OCI-LY3 (cell line): ENCODE measurements around the gene PDE8A.

Experiments
- H2AFZ ChIP-seq: fragments of 200-600, 300-600 bp; shearing (Covaris generic); 2 replicates; pipeline ENCODE4 v1.6.0; 2014; ENCODE audit warnings: antibody characterized with exemption, low read depth, low read length
- H3K27ac ChIP-seq: fragments of 200-600, 300-600 bp; sonication (generic); 2 replicates; pipeline ENCODE4 v1.5.1; 2014; ENCODE audit warnings: mild to moderate bottlenecking, low read length, moderate library complexity, mixed read lengths
- H3K27me3 ChIP-seq: fragments of 200-600, 300-600 bp; sonication (generic); 2 replicates; pipeline ENCODE4 v1.6.1; 2014; ENCODE audit warnings: low read depth, low read length, mixed read lengths
- H3K36me3 ChIP-seq: fragments of 200-600, 300-600 bp; sonication (generic); replicated peaks from 2 replicates; pipeline ENCODE3; 2014; ENCODE audit warnings: low read depth, low read length, mixed read lengths
- H3K4me1 ChIP-seq: fragments of 300-600, 200-600 bp; sonication (generic); 2 replicates; pipeline ENCODE4 v1.6.1; 2014; ENCODE audit warnings: low read length, mixed read lengths
- H3K4me2 ChIP-seq: fragments of 200-600, 300-600 bp; sonication (generic); 2 replicates; pipeline ENCODE4 v1.6.1; 2014; ENCODE audit warnings: low read length, mixed read lengths
- H3K4me3 ChIP-seq: fragments of 300-600, 200-600 bp; sonication (generic); 2 replicates; pipeline ENCODE4 v1.5.1; 2014; ENCODE audit warnings: antibody characterized with exemption, mild to moderate bottlenecking, low read length, moderate library complexity
- H3K79me2 ChIP-seq: fragments of 300-600, 200-600 bp; shearing (Covaris generic); 2 replicates; pipeline ENCODE4 v1.6.1; 2014; ENCODE audit warnings: mild to moderate bottlenecking, low read length, mixed read lengths
- H3K9ac ChIP-seq: fragments of 300-600, 200-600 bp; shearing (Covaris generic); 2 replicates; pipeline ENCODE4 v1.6.0; 2014; ENCODE audit warnings: mild to moderate bottlenecking, low read length, moderate library complexity
- H3K9me3 ChIP-seq: fragments of 200-600, 300-600 bp; shearing (Covaris generic); 2 replicates; pipeline ENCODE4 v1.6.1; 2014; ENCODE audit warnings: low read length, mixed read lengths; ENCODE audit not compliant: insufficient read depth
- H4K20me1 ChIP-seq: fragments of 200-600, 300-600 bp; sonication (generic); 2 replicates; pipeline ENCODE4 v1.6.1; 2016; ENCODE audit warnings: low read length, mixed read lengths; ENCODE audit not compliant: insufficient read depth
- CTCF ChIP-seq: fragments of 200-600, 300-600 bp; sonication (generic); IDR thresholded peaks from 2 replicates; pipeline ENCODE4 v1.5.1; 2014; ENCODE audit warnings: antibody characterized with exemption, low read length, low read depth
- EZH2phosphoT487 ChIP-seq: fragments of 200-600 bp; shearing (Covaris generic); IDR thresholded peaks from 2 replicates; pipeline ENCODE4 v1.6.1; 2018; ENCODE audit warnings: antibody characterized with exemption, mixed run types, low read depth

Gene PDE8A

GRCh38 chr15:85142312-85142711 lies 160.7 kb downstream of the PDE8A start:
- H3K9ac ChIP-seq = no peak overlapping the region
- no peaks in the 10 kb centered on the region for H3K79me2 ChIP-seq
- H3K4me2 ChIP-seq = no peak overlapping the region
- no peak for TF ChIP-seq CTCF
- no peak for TF ChIP-seq EZH2phosphoT487
- H2AFZ ChIP-seq = no peak overlapping the region
- H3K9me3 ChIP-seq = no peaks in the 10 kb centered on the region
- no peak overlapping the region for H3K27ac ChIP-seq
- H3K27me3 ChIP-seq = no peaks in the 10 kb centered on the region
- H3K36me3 ChIP-seq = peaks cover 12% of the 10 kb centered on the region
- H4K20me1 ChIP-seq = no peaks in the 10 kb centered on the region
- H3K4me3 ChIP-seq = no peak overlapping the region
- H3K4me1 ChIP-seq = no peaks in the 10 kb centered on the region

- H2AFZ ChIP-seq = no peak overlapping the region
- H3K4me3 ChIP-seq = no peak overlapping the region
- TF ChIP-seq EZH2phosphoT487 (no peak), CTCF (no peak)
- no peaks in the 10 kb centered on the region for H3K4me1 ChIP-seq
- no peaks in the 10 kb centered on the region for H3K9me3 ChIP-seq
- H3K79me2 ChIP-seq = no peaks in the 10 kb centered on the region
- no peak overlapping the region for H3K9ac ChIP-seq
- no peak overlapping the region for H3K4me2 ChIP-seq
- no peaks in the 10 kb centered on the region for H3K36me3 ChIP-seq
- peaks cover 14% of the 10 kb centered on the region; the same call in 1 of the 2 replicates for H3K27me3 ChIP-seq
- H4K20me1 ChIP-seq = no peaks in the 10 kb centered on the region
- H3K27ac ChIP-seq = no peak overlapping the region
Measured at GRCh38 chr15:85149465-85150129, 167.9 kb downstream of the PDE8A start.

GRCh38 chr15:85150130-85150480 lies 168.4 kb downstream of the PDE8A start:
- Histone ChIP-seq H3K36me3 (no peaks in the 10 kb centered on the region), H3K4me2 (no peak overlapping the region), H3K9ac (no peak overlapping the region), H3K4me1 (no peaks in the 10 kb centered on the region), H3K4me3 (no peak overlapping the region), H2AFZ (no peak overlapping the region), H3K9me3 (no peaks in the 10 kb centered on the region), H4K20me1 (no peaks in the 10 kb centered on the region), H3K27ac (no peak overlapping the region), H3K79me2 (no peaks in the 10 kb centered on the region), H3K27me3 (peaks cover 14% of the 10 kb centered on the region; the same call in 1 of the 2 replicates)
- no peak for TF ChIP-seq CTCF
- no peak for TF ChIP-seq EZH2phosphoT487

GRCh38 chr15:85151145-85151544 lies 169.5 kb downstream of the PDE8A start:
- H3K9ac ChIP-seq = no peak overlapping the region
- H3K4me2 ChIP-seq = no peak overlapping the region
- peaks cover 14% of the 10 kb centered on the region; the same call in 1 of the 2 replicates for H3K27me3 ChIP-seq
- H3K36me3 ChIP-seq = no peaks in the 10 kb centered on the region
- H3K79me2 ChIP-seq = no peaks in the 10 kb centered on the region
- no peaks in the 10 kb centered on the region for H3K4me1 ChIP-seq
- TF ChIP-seq EZH2phosphoT487 (no peak), CTCF (no peak)
- no peak overlapping the region for H3K27ac ChIP-seq
- H3K9me3 ChIP-seq = no peaks in the 10 kb centered on the region
- no peaks in the 10 kb centered on the region for H4K20me1 ChIP-seq
- H3K4me3 ChIP-seq = no peak overlapping the region
- no peak overlapping the region for H2AFZ ChIP-seq
